Fibroblast of lung (primary cell): ENCODE measurements around the gene INF2.

Source experiments
- CTCF ChIP-seq, 2 donors: IDR thresholded peaks in 1 of 2; conservative IDR thresholded peaks in 1 of 2; 1 replicate in 1 of 2; 2 replicates in 1 of 2; pipeline ENCODE4 v1.5.1; 2011 to 2012; ENCODE audit warnings: low read length in 2 of 2, control low read depth in 1 of 2, inconsistent platforms in 1 of 2, low read depth in 1 of 2, mild to moderate bottlenecking in 1 of 2
- EZH2 ChIP-seq: IDR thresholded peaks from 2 replicates; pipeline ENCODE4 v1.5.1; 2012; ENCODE audit warnings: low read length, control low read depth, mild to moderate bottlenecking; ENCODE audit errors: missing control alignments

- no peak for TF ChIP-seq CTCF (conservative IDR thresholded peaks at IDR 0.05 in 1 of 2, IDR thresholded peaks at IDR 0.05 in 1 of 2; ENCODE audit: low read depth in 1 of 2, low read length in 2 of 2)
- no peak for TF ChIP-seq EZH2
These were observed 31.1 kb upstream of the INF2 start for GRCh38 chr14:104658325-104658712.
